GM19468 (cell line): ENCODE data around the gene NKD1.

ENCODE experiments used
- ATAC-seq: cut with Tn5 transposase; IDR thresholded peaks from one replicate; pipeline ENCODE4 v1.9.1; 2021; ENCODE audit warnings: mild to moderate bottlenecking, moderate library complexity, moderate number of reproducible peaks; ENCODE audit not compliant: unreplicated experiment; ENCODE audit errors: extremely low read depth

NKD1 gene

DNA sequence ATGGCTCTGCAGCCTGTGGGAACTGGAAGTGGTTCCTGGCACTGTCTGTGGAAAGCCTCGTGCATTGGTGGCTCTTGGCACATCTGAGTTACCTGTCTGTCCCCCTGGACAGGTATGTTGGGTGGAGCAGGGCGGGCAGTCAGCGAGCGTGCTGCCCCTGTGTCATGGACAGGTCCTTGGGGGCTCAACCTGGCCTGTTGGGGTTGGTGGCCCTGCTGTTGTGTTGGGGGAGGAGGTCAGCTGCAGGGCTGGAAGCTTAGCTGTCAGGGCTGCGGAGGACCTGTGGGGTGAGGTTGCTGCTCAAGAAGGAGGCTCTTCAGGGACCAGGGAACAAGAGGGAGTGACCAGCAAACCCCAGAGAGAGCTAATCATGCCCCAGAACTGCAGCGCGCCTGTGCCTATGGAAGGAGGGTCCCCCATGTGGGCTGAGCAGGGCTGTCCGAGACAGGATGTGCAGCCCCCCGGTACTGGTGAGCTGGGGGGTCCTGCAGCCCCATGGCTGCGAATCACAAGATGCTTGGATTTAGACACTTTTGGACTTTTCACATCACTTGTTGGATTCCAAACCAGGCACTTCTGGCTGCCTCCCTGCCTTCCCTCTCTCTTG is 7.2 kb downstream of the NKD1 start:
- no peak for ATAC-seq

DNA sequence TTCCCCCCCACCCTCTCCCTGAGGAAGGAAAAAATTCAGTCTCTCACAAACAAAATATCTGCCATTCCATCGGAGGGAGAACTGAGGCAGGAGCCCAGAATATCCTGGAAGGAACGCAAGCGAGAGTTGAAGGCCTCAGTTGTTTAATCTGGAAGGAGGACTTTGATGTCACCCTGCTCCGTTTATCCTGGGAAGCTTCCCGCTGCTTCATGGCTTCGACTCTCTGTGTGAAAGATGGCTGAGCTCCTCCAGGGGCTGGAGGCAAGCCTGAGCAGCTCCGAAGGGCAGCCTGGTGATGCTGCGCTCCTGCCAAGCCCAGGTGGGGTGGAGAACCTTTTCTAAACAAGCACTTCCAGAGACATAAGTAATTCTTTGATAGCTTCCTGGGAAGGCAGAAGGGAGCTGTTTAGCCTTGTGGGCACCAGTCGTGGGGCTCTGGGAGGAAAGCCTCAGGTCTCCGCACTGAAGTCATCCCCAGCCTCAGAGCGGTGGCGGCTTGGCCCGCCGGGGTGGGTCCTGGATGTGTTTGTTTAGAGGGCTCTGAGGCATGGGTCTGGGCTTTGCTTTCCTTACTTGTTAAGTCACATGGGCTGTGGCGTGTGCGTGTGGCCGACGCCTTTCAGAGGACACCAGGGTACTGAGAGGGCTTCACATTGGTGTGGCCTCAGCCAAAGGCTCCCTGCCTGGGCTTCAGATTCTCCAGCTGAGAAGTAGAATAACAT is 7.9 kb downstream of the NKD1 start:
- no peak for ATAC-seq

DNA sequence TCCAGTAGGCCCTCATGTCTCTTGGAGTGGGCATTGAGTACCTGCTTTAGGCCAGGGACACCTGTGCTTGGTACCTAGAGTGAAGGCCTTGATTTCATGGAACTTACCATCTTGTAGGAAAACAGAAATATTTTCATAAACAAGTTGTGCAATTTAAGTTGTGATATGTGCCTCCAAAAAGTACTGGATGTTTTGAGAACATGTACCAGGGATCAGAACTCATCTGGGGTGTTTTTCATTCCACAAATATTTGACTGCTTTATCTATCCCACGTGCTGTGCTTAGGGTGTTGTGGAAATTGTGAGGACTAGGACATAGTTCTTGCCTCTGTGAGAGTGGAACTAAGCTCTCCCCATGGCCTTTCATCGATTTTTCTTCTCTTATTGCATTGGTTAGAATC is 8.8 kb downstream of the NKD1 start:
- no peak for ATAC-seq

DNA sequence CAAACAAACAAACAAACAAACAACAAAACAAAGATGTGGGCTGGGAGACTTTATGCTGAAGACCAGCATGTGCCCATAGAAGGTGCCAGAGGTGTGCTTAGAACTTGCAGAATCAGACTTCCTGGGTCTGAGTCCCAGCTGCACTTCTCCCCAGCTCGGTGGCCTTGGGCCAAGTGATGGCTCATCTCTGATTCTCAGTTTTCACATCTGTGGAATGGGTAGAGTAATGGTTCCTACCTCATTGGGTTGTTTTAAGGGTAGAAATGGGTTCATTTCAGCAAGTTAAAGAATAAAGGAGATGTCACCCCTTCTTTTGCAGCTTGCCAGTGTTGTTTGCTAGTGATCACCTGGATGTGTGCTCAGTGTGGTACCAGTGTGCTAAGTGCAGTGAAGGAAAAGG is 10.7 kb downstream of the NKD1 start:
- ATAC-seq = no peak

DNA sequence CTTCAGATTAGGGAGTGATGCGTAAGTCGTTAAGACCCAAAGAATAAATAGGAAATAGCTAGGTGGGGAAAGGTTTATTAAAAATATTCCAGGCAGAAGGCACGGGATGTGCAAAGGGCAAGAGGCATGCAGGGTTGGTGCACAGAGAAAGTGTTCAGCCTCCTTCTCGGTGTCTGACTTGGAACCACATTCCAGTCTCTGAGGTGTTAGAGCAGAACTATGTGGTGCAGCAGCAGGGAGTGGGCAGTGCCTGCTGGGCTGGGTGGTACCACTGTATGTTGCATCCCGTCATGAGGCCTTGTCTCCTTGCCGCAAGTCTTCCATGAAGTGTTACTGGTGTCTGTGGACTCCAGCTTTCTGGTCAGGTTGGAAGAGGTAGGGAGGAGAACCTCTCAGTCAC is 11.1 kb downstream of the NKD1 start:
- no peak for ATAC-seq

DNA sequence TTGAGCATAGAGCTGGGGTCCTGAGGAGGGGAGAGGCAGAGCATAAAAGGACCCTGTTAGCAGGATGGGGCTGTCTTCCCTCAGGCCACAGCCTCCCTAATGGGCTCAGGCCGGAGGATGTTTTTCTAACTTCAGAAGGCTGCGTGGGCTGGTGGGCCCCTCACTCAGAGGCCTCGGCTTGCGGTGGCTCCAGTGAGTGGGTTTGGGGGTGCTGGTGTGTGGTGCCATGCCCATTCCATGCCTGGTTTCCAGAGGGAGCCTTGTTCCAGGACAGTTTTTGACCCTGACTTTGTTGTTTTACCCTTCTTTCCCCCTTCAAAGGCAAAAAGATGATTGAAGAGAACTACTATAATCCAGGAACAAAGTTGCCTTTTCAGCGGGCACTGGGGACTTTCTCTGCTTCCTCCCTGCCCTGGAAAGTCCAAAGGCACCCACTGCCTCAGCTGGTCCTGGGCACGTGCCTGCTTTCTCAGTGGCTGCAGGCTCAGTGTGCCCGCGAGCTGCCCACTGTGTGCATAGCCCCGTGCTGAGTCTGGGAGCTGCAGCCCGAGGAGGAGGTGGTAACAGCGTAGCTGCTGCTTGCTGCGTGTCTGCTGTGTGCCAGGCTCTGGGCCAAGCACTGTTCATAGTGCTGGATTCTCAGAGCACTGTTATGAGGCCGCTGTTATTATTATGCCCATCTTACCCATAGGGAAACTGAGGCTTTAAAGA is 11.8 kb downstream of the NKD1 start:
- ATAC-seq = no peak

DNA sequence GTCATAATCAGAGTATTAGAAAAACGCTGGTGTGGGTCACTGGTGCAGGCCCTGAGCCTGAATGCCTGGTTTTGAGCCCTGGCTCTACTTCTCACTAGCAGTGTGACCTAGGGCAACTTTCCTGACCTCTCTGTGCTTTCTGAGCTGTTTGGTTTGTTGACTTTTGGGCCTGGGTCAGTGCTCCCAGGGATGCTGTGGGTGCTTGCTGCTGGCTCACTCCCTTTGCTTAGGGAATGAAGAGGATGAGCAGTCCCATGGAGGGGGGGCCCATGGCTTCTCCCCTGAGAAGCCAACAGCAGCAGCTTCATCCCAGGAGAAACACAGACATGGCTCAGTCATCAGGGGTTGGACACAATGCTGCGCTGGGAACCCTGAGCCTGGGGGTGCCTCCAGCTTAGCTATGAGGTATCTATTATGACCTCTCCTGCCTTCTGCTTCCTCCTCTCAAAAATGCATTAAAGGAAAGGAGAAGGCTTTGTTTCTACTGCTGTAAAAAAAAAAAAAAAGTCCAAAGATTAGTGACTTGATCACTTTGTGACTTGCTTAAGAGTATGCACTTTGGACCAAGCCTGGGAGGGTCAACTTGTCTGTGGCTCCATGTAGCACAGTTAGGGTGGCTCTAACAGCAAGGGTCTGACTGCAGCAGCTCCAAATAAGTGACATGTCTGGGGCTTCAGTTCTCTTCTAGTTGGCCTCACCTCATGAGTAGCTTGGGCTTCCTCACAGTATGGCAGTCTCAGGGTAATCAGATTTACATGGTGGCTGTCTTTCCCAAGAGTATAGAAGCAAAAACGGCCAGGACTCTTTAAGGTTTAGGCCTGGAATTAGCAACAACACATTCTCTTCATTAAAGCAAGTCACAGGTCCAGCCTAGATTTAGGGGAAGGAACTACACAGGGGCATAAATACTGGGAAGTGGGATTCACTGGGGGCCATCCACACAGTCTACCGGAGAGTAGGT is 13.0 kb downstream of the NKD1 start:
- ATAC-seq = no peak

DNA sequence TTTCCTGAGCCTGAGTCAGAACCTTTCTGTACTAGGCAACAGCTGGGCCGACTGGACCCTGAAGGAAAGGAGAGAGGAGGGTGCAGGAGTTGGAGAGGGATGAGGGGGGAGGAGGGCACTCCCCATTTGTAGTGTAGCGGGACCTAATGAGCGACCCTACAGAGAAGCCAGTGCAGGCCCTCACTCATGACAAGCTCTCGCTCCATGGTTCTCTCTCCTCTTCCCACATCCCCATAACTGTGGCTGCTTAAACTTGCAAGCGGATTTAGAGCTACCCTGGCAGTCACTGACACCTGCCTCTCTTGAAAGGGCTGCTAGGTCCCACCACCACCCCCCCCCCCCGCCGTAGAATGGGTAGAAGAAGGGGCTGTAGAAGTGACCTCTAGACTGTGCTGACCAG is 14.5 kb downstream of the NKD1 start:
- ATAC-seq = no peak

DNA sequence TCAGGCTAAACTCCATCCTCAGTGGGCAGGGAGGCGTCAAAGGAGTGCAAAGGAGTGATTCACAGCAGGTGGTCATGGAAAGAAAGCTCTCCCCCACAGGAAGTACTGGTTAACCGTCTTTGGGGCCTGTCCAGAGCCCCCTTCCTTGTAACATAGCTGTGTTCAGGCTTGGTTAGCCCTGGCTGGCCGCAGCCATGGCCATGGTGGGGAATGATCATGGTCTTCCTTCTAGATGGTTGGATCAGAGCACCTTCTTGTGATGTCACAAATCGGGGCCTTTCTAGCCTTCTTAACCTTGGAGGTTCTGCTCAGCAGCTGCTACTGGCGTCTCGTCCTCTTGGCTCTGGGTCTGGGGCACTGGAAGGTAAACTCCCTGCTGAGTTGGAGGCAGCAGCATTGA is 15.8 kb downstream of the NKD1 start:
- ATAC-seq = no peak

DNA sequence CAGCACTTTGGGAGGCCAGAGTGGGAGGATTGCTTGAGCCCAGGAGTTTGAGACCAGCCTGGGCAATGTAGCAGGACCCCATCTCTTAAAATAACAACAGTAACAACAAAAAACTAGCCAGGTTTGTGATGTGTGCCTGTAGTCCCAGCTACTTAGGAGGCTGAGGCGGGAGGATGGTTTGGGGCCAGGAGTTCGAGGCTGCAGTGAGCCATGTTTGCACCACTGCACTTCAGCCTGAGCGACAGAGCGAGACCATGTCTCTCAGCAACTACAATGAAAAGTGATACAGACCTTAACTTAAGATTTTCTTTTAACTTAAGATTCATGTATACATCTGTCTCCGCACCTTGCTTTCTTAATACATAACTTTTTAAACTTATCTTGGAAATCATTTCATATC is 17.2 kb downstream of the NKD1 start:
- ATAC-seq = no peak

DNA sequence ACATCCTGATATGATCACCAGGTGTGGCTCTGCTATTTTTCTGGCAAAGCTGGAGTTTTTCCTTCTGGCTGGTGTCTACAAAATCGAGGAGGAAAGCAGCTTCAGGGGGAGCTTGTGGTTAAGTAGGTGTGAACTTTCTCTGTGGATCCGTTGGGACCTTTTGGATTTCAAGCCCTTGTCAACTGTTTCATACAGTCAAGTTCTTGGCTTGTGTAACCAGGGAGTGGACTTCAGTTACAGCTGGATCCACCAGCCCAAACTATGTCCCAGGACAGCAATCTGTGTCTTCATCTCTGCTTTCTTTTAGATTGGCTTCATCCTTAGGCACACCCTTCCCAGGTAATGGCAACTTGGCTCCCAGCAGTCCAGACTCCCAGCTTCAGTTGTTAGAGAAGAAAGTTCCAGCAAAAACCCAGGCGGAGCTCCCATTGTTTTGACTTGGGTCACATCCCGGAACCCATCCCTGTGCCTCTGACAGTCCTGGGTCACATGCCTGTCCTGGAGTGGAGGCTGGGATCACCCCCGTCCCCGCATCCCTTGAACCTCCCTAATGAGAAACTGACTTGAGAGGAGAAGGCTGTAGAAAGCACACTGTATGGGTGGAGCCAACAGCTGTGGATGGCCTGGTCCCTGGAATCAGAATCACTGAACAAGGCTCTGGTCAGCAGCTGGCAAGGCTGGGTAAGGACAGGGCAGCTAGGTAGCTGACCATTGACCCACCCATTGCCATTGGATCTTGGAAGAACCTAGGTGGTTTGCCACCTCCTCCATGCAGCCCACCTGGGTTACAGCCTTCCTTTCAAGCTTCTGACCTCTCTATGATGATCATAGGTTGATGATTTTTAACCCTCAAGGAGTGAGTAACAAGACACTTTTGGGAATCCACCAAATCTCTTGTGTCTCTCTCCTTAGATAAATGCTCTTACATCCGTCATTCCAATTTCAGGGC is 18.1 kb downstream of the NKD1 start:
- ATAC-seq = no peak

DNA sequence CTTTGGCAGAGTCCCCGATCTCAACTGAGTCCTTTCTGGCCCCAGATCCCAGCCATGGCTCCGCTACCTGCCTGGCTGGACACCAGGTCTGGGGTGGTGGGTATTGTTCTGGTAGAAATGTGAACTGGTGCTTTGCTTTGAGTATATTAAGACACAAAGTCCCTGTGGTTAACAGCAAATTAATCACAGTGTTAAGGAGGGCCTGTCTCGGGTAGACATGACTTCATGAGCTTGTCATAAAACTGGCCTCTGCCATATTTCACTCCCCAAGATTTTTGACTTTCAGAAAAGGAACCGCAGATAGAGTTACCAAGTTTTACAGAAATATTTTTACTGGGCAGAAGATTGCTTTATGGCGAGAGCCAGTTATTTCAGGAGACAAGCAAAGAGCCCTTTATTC is 19.5 kb downstream of the NKD1 start:
- ATAC-seq = no peak

DNA sequence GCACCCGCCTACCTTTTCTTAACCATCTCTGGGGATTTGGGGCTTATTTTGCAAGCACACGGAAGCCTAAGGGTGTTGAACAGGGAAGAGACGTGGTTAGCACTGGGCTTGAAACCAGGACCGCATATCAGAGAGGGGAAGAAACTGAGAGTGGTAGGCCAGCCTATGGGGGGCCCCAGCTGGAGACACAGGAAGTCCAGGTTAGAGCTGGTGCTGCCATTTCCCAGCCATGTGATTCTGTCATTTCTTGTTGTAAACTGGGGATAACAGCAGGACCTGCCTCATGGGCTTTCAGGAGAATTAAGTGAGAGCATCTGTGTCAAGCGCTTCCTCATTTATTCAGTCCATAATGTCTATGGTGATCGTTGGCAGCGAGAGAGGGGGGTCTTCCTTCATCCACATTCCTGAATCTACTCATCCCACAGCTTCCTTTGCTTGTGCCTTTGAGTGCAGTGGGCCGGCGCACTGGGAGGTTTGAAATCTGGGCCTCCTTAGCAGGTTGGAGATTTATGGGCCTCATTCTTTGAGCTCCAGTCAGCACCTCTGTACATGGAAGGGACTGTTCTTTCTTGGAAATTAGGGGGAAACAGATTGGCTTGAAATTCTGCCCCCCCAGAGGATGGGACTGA is 20.1 kb downstream of the NKD1 start:
- ATAC-seq = no peak

DNA sequence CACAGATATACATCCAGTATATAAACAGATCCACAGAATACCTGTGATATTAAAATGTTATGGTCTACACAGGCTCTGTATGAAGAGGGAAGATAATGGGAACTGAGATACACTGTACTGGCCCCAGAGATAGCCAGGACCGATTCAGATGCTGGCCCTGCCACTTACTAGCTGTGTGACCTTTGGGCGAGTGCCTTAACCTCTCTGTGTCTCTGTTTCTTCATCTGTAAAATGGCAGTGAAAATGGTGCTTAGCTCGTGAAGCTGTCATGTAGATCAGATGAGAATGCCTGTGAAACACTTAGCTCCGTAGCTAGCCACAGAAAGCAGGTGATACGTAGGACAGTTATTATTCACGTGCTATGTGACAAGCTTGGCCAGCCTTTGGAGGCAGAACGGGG is 22.2 kb downstream of the NKD1 start:
- no peak for ATAC-seq

DNA sequence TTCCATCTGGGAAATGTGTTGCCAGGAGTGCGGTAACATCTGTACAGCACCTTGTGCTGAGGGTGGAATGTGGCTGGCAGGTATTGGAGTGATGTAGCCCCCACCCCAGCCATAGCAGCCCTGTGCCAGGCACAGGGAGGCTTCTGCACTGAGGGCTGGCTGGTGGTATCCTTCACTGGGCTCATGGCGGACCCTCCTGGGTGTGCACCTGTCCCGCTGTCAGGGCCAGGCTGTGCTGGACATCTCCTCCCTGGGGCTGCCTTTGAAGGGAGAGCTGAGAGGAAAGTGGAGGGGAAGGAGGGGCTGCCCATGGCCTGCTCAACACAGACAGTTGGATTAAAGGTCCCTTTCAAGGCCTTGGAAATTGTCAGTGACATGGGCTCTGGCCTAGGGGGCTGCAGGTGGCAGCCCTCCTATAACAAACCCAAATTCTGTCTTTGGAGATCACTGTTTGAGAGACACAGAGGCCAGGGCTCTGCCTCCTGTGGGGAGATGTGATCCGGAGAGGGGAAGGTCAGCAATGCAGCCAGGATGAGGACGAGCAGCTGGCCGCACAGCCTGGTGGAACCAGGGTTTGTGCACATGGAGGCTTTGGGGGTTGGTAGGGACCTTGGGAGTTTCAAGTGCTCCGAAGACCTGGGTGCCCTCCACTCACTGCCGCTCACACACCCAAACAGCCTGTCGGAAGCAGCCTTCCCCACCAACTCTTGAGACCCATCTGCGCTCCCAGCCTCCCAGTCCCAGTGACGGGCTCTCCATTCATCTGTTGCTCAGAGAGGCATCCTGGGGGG is 22.8 kb downstream of the NKD1 start:
- ATAC-seq = no peak

DNA sequence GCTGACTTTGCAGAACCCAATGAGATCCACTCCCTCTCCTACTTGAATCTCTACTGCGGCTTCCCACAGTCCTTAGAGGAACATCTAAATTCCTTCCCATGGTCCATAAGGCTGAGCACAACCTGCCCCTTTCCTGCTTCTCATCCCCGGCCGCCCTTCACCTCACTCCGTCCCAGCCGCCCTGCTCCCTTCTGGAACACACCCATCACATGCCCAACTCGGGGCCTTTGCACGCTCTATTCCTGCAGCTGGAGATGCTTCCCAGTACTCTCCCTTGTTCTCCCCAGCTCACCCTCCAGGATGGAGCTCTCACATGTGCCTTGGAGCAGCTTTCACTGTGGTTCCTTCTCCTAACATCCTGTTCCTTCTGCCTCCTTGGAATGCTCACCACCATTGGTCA is 23.6 kb downstream of the NKD1 start:
- ATAC-seq = no peak

DNA sequence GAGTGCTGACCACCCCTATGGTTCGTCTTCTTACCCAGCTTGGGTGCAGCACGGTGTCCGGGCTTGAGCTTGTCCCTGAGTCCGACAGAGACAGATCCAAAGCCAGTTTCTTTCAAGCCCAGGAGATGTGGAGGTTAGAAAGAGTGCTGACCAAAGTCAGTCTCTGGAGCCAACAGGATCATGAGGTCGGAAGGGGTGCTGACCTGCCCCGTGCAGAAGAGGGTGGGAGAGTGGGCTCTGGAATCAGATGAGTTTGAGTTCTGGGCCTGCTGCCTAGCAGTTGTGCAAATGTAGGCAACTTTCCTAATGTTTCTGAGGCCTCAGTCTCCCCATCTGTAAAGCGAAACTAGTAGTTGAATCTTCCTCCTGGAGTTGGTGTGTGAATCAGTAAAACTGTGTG is 24.5 kb downstream of the NKD1 start:
- no peak for ATAC-seq

DNA sequence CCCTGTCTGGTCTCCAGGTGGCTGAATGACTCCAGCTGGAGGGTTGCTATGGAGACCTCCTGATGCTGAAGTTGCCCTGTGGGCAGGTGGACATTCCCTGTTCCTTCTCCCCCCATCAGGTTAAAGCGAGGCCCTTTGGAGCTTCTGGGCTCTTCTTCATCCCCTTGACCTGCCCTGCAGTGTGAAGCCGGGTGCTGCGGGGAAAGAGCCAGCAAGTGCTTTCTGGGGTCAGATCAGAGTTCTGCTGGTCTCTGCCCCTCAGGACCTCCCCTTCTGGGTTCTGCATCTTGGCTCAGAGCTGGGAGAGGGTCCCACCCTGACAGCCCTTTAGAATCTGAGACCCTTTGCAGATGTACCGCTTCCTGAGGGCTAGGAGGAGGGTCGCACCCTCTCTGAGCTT is 25.1 kb downstream of the NKD1 start:
- no peak for ATAC-seq
